8988T (cell line): ENCODE measurements around the gene EGLN2.
"Not testable (repeated sequence)": the region's sequence is repeated elsewhere in the genome, so short reads cannot be mapped to it uniquely, and the experiment has no call there.

Experiments used
- DNase-seq: peaks from one replicate; pipeline ENCODE4 v3.0.0; 2011

EGLN2 gene

GRCh38 chr19:40819479-40820234 is 20.7 kb downstream of the EGLN2 start:
- not testable (repeated sequence) for DNase-seq

GRCh38 chr19:40822161-40822560 is 23.2 kb downstream of the EGLN2 start:
- no peak for DNase-seq

- DNase-seq = not testable (repeated sequence)
These were observed 23.9 kb downstream of the EGLN2 start for GRCh38 chr19:40822704-40823553.

GRCh38 chr19:40824916-40825315 is 25.9 kb downstream of the EGLN2 start:
- DNase-seq = not testable (repeated sequence)

- DNase-seq = not testable (repeated sequence)
These were observed 26.6 kb downstream of the EGLN2 start for GRCh38 chr19:40825460-40826095.

- DNase-seq = not testable (repeated sequence)
These were observed 27.3 kb downstream of the EGLN2 start for GRCh38 chr19:40826312-40826698.

GRCh38 chr19:40826699-40827385 is 27.9 kb downstream of the EGLN2 start:
- not testable (repeated sequence) for DNase-seq

GRCh38 chr19:40827386-40828247 is 28.6 kb downstream of the EGLN2 start:
- no peak for DNase-seq

GRCh38 chr19:40829205-40829604 is 30.2 kb downstream of the EGLN2 start:
- DNase-seq = no peak

GRCh38 chr19:40830741-40831140 is 31.8 kb downstream of the EGLN2 start:
- not testable (repeated sequence) for DNase-seq

GRCh38 chr19:40831502-40832430 is 32.8 kb downstream of the EGLN2 start:
- no peak for DNase-seq

GRCh38 chr19:40832431-40832790 is 33.4 kb downstream of the EGLN2 start:
- DNase-seq = not testable (repeated sequence)

- DNase-seq = not testable (repeated sequence)
These were observed 34.9 kb downstream of the EGLN2 start for GRCh38 chr19:40833728-40834533.

GRCh38 chr19:40836754-40837429 is 37.9 kb downstream of the EGLN2 start:
- DNase-seq = no peak

- not testable (repeated sequence) for DNase-seq
These were observed 39.5 kb downstream of the EGLN2 start for GRCh38 chr19:40838477-40838876.

- DNase-seq = not testable (repeated sequence)
These were observed 43.0 kb downstream of the EGLN2 start for GRCh38 chr19:40842012-40842411.

GRCh38 chr19:40842997-40843652 is 44.1 kb downstream of the EGLN2 start:
- DNase-seq = not testable (repeated sequence)

- DNase-seq = not testable (repeated sequence)
These were observed 44.7 kb downstream of the EGLN2 start for GRCh38 chr19:40843653-40844052.

GRCh38 chr19:40846722-40847121 is 47.7 kb downstream of the EGLN2 start:
- not testable (repeated sequence) for DNase-seq
